Mucosa of stomach (tissue), 1 donor: ENCODE measurements around the gene ARL5C.
"Not testable (repeated sequence)": the region's sequence is repeated elsewhere in the genome, so short reads cannot be mapped to it uniquely, and the experiment has no call there.

Experiments
- H3K27me3 ChIP-seq: one replicate; pipeline ENCODE4 v1.7.0; 2013; ENCODE audit warnings: mild to moderate bottlenecking, low read length; ENCODE audit not compliant: control insufficient read depth, insufficient read depth
- H3K36me3 ChIP-seq: one replicate; pipeline ENCODE4 v1.7.0; 2013; ENCODE audit warnings: low read length; ENCODE audit not compliant: control insufficient read depth, insufficient read depth
- H3K4me1 ChIP-seq: one replicate; pipeline ENCODE4 v1.7.0; 2013; ENCODE audit warnings: mild to moderate bottlenecking, low read length; ENCODE audit not compliant: control insufficient read depth, insufficient read depth
- H3K4me3 ChIP-seq: one replicate; pipeline ENCODE4 v1.7.0; 2013; ENCODE audit warnings: low read length
- H3K9ac ChIP-seq: one replicate; pipeline ENCODE4 v1.7.0; 2013; ENCODE audit warnings: mild to moderate bottlenecking, low read length, moderate library complexity
- H3K9me3 ChIP-seq: one replicate; pipeline ENCODE4 v1.7.0; 2013; ENCODE audit warnings: mild to moderate bottlenecking, low read length, moderate library complexity; ENCODE audit not compliant: control insufficient read depth
- donor health status: Pancreatic carcinoma.

Gene ARL5C

GRCh38 chr17:39173080-39173479 is 7.1 kb upstream of the ARL5C start:
- no peaks in the 10 kb centered on the region for H3K9me3 ChIP-seq
- peaks cover 8% of the 10 kb centered on the region for H3K4me1 ChIP-seq
- no peak overlapping the region for H3K9ac ChIP-seq
- H3K4me3 ChIP-seq: no peak overlapping the region
- H3K36me3 ChIP-seq: no peaks in the 10 kb centered on the region
- no peaks in the 10 kb centered on the region for H3K27me3 ChIP-seq

- Histone ChIP-seq H3K9me3 (no peaks in the 10 kb centered on the region), H3K4me1 (no peaks in the 10 kb centered on the region), H3K36me3 (no peaks in the 10 kb centered on the region), H3K9ac (no peak overlapping the region), H3K27me3 (no peaks in the 10 kb centered on the region), H3K4me3 (no peak overlapping the region)
These were observed 6.0 kb upstream of the ARL5C start for GRCh38 chr17:39171933-39172332.

DNA sequence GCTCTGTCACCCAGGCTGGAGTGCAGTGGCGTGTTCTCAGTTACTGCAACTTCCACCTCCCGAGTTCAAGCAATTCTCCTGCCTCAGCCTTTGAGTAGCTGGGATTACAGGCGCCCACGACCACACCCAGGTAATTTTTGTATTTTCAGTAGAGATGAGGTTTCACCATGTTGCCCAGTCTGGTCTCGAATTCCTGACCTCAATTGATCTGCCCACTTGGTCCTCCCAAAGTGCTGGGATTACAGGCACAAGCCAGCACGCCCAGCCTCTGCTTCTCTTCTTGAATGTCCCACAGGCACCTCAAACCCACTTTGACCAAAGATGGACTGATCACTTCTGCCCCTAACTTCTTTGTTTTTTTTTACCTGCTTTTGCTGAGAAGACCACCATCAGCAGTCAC is 4.6 kb upstream of the ARL5C start:
- H3K4me1 ChIP-seq: peaks cover 7% of the 10 kb centered on the region
- H3K9me3 ChIP-seq: no peaks in the 10 kb centered on the region
- H3K4me3 ChIP-seq: no peak overlapping the region
- no peak overlapping the region for H3K9ac ChIP-seq
- no peaks in the 10 kb centered on the region for H3K36me3 ChIP-seq
- peaks cover 13% of the 10 kb centered on the region for H3K27me3 ChIP-seq

GRCh38 chr17:39170109-39170508 is 4.1 kb upstream of the ARL5C start:
- Histone ChIP-seq H3K9me3 (no peaks in the 10 kb centered on the region), H3K36me3 (no peaks in the 10 kb centered on the region), H3K4me3 (no peak overlapping the region), H3K9ac (no peak overlapping the region), H3K27me3 (peaks cover 16% of the 10 kb centered on the region), H3K4me1 (peaks cover 7% of the 10 kb centered on the region)

GRCh38 chr17:39169518-39169917 is 3.6 kb upstream of the ARL5C start:
- H3K9me3 ChIP-seq: no peaks in the 10 kb centered on the region
- H3K36me3 ChIP-seq: no peaks in the 10 kb centered on the region
- H3K4me1 ChIP-seq: peaks cover 13% of the 10 kb centered on the region
- H3K4me3 ChIP-seq: no peak overlapping the region
- H3K9ac ChIP-seq: no peak overlapping the region
- peaks cover 21% of the 10 kb centered on the region for H3K27me3 ChIP-seq

DNA sequence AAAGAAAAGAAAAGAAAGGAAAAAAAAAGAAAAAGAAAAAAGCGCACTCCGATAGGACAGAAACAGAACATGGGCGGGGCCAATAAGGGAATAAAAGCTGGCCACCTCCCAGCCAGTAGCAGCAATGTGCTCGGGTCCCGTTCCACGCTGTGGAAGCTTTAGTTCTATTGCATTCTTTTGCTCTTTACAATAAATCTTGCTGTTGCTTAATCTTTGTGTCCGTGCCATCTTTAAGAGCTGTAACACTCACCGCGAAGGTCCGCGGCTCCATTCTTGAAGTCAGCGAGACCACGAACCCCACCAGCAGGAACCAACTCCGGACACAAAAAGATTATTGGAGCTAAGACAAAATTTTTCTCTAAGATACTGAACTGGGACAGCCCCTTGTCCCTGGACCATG is 3.1 kb upstream of the ARL5C start:
- H3K27me3 ChIP-seq: peaks cover 21% of the 10 kb centered on the region
- H3K9me3 ChIP-seq: no peaks in the 10 kb centered on the region
- peaks cover 17% of the 10 kb centered on the region for H3K4me1 ChIP-seq
- no peaks in the 10 kb centered on the region for H3K36me3 ChIP-seq
- no peak overlapping the region for H3K9ac ChIP-seq
- no peak overlapping the region for H3K4me3 ChIP-seq

DNA sequence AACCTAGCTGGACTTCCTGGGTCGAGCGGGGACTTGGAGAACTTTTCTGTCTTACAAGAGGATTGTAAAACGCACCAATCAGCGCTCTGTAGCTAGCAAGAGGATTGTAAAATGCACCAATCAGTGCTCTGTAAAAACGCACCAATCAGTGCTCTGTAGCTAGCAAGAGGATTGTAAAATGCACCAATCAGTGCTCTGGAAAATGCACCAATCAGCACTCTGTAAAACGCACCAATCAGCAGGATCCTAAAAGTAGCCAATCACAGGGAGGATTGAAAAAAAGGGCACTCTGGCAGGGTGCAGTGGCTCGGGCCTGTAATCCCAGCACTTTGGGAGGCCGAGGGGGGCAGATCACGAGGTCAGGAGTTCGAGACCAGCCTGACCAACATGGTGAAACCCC is 2.5 kb upstream of the ARL5C start:
- Histone ChIP-seq H3K4me1 (peaks cover 19% of the 10 kb centered on the region), H3K27me3 (peaks cover 21% of the 10 kb centered on the region)
- H3K9me3 ChIP-seq, H3K4me3 ChIP-seq, H3K9ac ChIP-seq, H3K36me3 ChIP-seq: not testable (repeated sequence)

DNA sequence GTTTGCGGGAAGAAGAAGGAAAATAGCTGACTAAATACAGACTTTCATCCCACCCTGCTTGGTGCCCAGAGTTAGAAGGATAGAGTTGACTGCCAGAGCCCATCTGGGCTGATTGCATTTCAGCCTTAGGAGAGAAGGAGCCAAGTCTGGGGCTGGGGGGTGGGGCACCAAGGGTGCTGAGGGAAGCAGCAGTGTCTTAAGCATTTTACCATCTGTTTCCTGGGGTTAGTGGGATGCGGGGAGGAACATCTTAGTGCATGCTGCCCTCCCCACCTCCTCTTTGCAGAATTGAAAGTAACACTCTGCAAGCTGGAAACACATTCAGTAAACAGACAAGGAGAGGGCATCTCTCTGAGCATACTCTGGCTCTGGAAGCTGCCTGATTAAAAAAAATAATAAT is 1.5 kb upstream of the ARL5C start:
- H3K4me1 ChIP-seq: peaks cover 19% of the 10 kb centered on the region
- H3K9me3 ChIP-seq: no peaks in the 10 kb centered on the region
- H3K27me3 ChIP-seq: peaks cover 21% of the 10 kb centered on the region
- H3K9ac ChIP-seq: no peak overlapping the region
- no peak overlapping the region for H3K4me3 ChIP-seq
- H3K36me3 ChIP-seq: no peaks in the 10 kb centered on the region

DNA sequence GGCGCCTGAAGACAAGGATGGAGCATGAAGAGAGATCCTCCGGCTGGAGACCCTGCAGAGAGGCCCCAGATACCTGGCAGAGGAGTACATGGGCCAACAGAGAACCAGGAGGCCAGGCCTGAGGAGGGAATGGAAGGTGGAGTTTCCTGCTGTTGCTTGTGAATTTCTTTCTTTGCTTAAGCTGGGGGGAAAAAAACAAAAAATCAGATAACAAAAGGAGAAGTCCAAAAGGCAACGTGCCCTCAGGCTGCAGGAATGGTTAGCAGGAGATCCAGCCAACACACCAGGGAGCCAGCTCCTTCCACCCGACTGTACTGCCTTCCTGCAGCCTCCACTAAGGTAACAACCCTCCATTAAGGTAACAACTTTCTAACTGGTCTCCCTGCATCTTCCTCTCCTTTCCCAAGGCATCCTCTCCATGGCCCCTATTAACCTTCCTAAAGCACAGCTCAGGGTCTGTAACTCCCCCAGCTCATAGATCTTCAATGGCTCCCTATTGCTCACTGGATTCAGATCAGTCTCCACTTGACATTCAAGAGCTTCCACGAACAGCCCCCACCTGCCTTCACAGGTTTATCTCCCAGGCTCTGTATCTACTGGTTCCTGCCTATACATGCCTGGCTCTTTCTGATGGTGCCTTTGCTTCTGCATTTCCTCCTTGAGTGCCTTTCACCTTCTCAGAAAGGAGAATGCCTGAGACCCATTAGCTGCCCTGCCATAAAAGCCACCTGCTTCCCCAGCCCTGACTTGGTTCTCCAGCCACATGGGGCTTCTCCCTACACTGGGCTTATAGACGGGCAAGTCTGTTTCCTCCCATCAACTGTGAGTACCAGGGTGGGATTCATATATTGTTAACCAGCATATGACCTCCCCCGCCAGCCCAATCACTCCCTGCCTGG is 725 bp upstream of the ARL5C start:
- H3K4me1 ChIP-seq: peaks cover 19% of the 10 kb centered on the region
- peaks cover 21% of the 10 kb centered on the region for H3K27me3 ChIP-seq
- H3K9me3 ChIP-seq: no peaks in the 10 kb centered on the region
- no peak overlapping the region for H3K9ac ChIP-seq
- H3K4me3 ChIP-seq: no peak overlapping the region
- H3K36me3 ChIP-seq: no peaks in the 10 kb centered on the region

- H3K4me1 ChIP-seq: peaks cover 19% of the 10 kb centered on the region
- no peaks in the 10 kb centered on the region for H3K36me3 ChIP-seq
- peak overlapping the region; percentile 50 for H3K9ac ChIP-seq
- H3K9me3 ChIP-seq: no peaks in the 10 kb centered on the region
- peaks cover 21% of the 10 kb centered on the region for H3K27me3 ChIP-seq
- H3K4me3 ChIP-seq: no peak overlapping the region
These were observed 652 bp downstream of the ARL5C start for GRCh38 chr17:39165178-39165840.

DNA sequence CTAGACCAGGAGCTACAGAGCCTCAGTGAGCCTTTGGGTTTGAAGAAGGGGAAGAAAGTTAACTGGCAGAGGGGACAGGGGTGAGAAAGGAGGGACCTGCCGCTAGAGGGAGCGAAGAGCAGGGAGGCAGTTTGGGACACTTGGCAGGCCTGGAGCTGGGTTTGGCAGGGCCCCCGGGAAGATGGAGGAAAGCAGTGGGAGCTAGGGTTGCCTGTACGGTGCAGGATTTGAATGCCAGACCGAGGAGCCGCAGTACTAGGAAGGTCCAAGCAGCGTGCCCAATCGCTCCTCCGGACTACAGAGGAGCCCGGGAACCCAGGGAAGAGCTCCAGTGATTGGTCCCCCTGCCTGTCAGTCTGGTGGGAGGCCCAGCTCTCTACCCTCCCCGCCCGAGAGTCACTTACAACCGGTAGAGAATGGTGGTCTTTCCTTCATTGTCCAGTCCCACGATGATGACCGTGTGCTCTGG is 1.3 kb downstream of the ARL5C start:
- no peak overlapping the region for H3K4me3 ChIP-seq
- no peaks in the 10 kb centered on the region for H3K9me3 ChIP-seq
- H3K36me3 ChIP-seq: no peaks in the 10 kb centered on the region
- H3K9ac ChIP-seq: peak overlapping the region; percentile 50
- peaks cover 19% of the 10 kb centered on the region for H3K4me1 ChIP-seq
- H3K27me3 ChIP-seq: peaks cover 22% of the 10 kb centered on the region

GRCh38 chr17:39161962-39162361 is 4.0 kb downstream of the ARL5C start:
- Histone ChIP-seq H3K36me3 (no peaks in the 10 kb centered on the region), H3K27me3 (peaks cover 23% of the 10 kb centered on the region), H3K9ac (no peak overlapping the region), H3K4me3 (no peak overlapping the region), H3K4me1 (peaks cover 19% of the 10 kb centered on the region), H3K9me3 (no peaks in the 10 kb centered on the region)
